Measurements from ENCODE around the gene HLX. TPM values are rescaled to one million over a fixed set of nuclear protein-coding genes. Genes with fewer than 3 reads are reported as not detected.

The HLX gene, protein sequence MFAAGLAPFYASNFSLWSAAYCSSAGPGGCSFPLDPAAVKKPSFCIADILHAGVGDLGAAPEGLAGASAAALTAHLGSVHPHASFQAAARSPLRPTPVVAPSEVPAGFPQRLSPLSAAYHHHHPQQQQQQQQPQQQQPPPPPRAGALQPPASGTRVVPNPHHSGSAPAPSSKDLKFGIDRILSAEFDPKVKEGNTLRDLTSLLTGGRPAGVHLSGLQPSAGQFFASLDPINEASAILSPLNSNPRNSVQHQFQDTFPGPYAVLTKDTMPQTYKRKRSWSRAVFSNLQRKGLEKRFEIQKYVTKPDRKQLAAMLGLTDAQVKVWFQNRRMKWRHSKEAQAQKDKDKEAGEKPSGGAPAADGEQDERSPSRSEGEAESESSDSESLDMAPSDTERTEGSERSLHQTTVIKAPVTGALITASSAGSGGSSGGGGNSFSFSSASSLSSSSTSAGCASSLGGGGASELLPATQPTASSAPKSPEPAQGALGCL
- total RNA-seq, result 1.4 and 5.9 TPM in 2 replicates

DNA sequence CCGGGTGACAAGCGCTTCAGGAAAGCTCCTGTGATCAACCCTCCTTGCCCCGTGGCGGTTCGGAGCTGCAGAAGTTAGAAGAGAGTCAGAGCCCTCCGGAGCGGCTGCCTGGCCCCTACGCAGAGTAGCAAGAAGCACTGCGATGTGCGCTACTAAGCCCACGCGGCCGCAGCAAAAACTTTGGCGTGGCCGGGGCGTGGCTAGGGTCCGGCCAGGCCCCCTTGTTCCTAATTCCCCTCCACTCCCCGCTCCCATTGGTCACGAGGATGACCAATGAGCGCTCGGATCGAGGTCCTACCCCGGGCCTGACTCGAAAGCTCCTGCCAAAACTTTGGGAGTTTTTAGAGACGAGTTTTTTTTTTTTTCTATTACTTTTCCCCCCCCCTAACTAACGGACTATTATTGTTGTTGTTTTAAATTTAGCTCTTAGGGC is at the start of gene HLX:
Gene HLX (plus strand): TSS at position 368 of the 433 bp plus-strand sequence. CDS start 415 bp downstream, outside the sequence.
- DNase-seq (ENCODE audit: low read depth in 2 of 2), result peak; percentile 80 to 95

DNA sequence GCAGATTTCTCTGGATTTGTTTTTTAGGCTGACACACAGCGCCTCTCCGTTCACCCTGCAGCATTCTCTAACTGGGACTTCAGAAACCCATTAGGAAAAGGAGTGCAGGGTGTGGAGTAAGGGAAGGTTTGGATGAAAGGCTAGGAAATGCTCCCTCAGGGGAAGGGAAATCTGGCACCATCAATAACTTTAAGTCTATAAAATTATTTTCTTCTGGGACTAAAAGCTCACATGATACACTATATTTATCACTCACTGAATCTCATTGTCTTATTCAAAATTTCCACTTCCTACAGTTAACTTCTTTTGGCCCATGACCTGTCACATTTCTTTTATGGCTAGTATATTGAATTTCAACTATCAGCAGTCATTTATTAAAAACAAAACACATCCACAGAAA is 45.8 kb upstream of the HLX start:
- DNase-seq (ENCODE audit: low read depth in 2 of 2), result no peak

GRCh38 chr1:220834155-220834870 is 44.9 kb upstream of the HLX start:
- DNase-seq (ENCODE audit: low read depth in 2 of 2), result no peak

DNA sequence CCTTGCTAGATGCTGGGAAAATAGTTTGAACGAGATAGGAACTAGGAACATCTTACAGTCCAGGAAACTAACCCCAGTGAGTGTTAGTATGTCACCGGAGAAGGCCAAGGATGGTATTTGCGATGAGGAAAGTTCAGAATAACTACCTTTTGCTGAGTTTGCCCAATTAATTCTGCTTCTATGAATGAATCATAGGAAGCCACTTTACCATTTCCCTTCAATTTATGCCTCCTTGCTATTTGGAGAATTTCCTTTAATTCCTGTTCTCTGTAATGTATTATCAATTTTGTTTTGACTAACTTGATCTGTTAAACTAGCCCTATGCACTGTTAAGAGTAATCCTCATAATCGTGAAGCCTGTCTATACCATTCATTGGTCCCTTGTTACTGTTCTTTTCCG is 40.7 kb upstream of the HLX start:
- DNase-seq (ENCODE audit: low read depth in 2 of 2), result no peak

GRCh38 chr1:220839474-220839873 is 39.8 kb upstream of the HLX start:
- no peak for DNase-seq (ENCODE audit: low read depth in 2 of 2)

GRCh38 chr1:220841293-220841692 is 38.0 kb upstream of the HLX start:
- no peak for DNase-seq (ENCODE audit: low read depth in 2 of 2)

DNA sequence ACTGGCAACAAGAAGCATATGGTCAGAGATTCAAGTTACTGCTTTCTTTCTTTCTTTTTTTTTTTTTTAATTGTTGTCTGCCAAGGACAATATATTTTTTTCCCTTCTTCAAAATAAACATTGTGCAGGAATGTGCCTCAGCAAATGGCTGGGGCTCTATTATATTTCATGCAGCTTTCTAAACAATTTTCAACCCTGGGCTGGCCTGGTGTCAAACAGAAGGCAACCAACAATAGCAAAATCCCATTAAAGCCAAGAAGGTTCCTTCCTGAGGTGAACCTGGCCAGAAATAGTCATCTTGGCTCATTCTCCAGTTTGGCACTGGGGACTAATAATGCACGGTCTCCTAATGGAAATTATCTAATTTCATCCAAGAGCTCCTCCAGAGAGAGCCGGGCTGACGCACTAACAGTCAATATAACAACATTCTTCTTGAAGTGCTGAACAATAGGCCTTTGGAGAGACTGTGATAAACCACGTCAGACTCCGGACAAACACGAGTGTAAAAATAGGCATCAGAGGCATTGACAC is 35.7 kb upstream of the HLX start:
- DNase-seq (ENCODE audit: low read depth in 2 of 2), result peak; percentile 71 to 90

GRCh38 chr1:220852408-220852807 is 26.8 kb upstream of the HLX start:
- no peak for DNase-seq (ENCODE audit: low read depth in 2 of 2)

DNA sequence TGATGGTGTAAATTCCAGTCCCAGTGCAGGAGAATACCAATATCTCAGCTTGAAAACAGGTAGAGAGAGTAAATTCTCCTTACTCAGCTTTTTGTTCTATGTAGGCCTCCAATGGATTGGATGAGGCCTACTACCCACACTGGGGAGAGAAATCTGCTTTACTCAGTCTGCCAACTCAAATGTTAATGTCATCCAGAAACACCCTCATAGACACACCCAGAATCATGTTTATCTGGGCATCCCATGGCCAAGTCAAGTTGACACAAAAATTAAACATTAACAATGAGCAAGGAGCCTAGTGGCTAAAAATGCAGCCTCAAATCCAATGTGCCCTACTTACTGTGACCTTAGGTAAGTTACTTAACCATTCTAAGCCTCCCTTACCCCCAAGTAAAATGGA is 6.9 kb upstream of the HLX start:
- no peak for DNase-seq (ENCODE audit: low read depth in 2 of 2)

DNA sequence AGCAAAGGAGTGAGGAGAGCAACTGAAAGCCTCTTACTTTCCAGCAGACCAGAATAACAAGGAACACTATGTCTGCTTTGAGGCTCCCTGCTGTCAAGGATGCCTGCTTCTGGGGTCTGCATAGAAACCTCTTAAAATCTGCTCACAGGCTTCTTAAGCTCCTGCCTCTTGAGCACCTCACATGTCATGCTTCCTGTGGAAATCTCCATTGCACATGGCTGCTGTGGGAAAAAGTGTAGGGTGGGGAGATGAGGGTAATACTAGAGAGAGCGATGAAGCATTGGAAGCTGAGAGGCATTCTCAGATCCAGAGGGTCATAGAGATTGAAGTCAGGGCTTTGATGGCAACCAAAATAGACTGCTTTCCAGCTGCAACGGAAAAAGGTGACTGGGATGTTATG is 6.2 kb upstream of the HLX start:
- no peak for DNase-seq (ENCODE audit: low read depth in 2 of 2)

GRCh38 chr1:220873868-220874655 is 5.2 kb upstream of the HLX start:
- DNase-seq (ENCODE audit: low read depth in 2 of 2), result peak; percentile 86 to 88

GRCh38 chr1:220875260-220875659 is 4.0 kb upstream of the HLX start:
- DNase-seq (ENCODE audit: low read depth in 2 of 2), result no peak

GRCh38 chr1:220876511-220877376 is 2.5 kb upstream of the HLX start:
- peak; percentile 80 to 93 for DNase-seq (ENCODE audit: low read depth in 2 of 2)

- no peak for DNase-seq (ENCODE audit: low read depth in 2 of 2)
Measured at GRCh38 chr1:220877377-220878095, 1.7 kb upstream of the HLX start.

DNA sequence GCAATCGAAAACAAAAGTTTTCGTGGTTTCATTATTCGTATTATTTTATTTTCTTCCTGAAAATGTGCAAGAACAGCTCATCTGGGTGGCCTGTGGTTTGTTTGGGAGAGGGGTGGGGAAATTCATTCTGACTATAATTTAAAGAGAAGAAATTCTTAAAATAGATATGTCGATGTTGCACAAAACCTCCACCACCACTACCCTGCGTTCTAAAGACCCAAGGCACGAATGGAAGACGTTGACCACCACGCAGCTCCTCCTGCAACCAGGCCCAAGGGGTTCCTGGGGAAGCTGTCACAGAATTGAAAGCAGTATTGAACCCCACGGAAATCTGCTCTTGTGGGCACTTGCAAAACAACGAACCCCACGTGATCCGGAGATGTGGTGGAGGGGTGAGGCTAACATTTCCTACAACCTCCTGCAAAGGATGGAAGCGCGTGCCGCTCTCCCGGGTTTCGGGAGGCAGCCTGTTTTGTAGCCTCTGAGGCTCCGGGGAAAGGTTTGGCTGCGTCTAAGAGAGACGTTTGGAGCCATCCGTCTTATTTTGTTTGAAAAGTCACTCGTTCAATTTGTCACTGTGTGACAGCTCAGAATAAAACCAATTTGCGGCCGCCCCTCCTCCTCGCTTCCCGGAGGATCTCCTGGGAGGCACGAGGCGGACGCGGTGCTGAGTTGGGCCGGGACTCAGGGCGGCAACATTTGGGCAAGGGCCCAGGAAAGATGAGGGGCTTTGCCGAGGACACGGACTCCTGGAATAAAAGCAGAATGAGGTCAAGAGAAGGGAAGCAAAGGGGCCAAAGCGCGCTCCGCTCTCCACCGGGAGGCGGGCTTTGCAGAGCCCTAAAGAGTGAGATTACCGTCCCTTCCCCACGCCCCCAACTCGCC is 810 bp upstream of the HLX start:
- DNase-seq (ENCODE audit: low read depth in 2 of 2), result no peak

DNA sequence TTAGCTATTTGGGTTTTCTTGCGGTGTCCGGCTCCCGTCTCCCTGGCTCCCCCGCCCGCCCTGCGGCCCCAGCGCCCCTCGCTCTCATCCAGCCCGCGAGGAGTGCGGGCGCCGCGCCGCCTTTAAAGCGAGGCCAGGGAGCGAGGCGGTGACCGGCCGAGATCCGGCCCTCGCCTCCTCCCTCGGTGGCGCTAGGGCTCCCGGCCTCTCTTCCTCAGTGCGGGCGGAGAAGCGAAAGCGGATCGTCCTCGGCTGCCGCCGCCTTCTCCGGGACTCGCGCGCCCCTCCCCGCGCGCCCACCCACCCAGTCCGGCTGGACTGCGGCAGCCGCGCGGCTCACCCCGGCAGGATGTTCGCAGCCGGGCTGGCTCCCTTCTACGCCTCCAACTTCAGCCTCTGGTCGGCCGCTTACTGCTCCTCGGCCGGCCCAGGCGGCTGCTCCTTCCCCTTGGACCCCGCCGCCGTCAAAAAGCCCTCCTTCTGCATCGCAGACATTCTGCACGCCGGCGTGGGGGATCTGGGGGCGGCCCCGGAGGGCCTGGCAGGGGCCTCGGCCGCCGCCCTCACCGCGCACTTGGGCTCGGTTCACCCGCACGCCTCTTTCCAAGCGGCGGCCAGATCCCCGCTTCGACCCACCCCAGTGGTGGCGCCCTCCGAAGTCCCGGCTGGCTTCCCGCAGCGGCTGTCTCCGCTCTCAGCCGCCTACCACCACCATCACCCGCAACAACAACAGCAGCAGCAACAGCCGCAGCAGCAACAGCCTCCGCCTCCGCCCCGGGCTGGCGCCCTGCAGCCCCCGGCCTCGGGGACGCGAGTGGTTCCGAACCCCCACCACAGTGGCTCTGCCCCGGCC is 492 bp downstream of the HLX start:
- DNase-seq (ENCODE audit: low read depth in 2 of 2), result peak; percentile 49 to 69

GRCh38 chr1:220880362-220880670 is 1.1 kb downstream of the HLX start:
- no peak for DNase-seq (ENCODE audit: low read depth in 2 of 2)

All from lung microvascular endothelial cell (primary cell).